Heart left ventricle (tissue), 16 donors: ENCODE results near the gene CDK5. TPM values are rescaled to one million over a fixed set of nuclear protein-coding genes. Genes with fewer than 3 reads are reported as not detected.

Experiments
- ATAC-seq, 4 donors: fragments of 200-7000 bp; cut with Tn5 transposase; one replicate each; pipeline ENCODE4 v1.9.1; 2020 to 2022; ENCODE audit warnings: moderate library complexity in 4 of 4, mild to moderate bottlenecking in 3 of 4, moderate number of reproducible peaks in 1 of 4
- DNase-seq, 5 donors: peaks; one replicate each; pipeline ENCODE4 v3.0.0-alpha.2; 2020
- H3K27ac ChIP-seq, 12 donors: fragments of 200-600 bp; sonication (generic) in 4 of 12; one replicate each; pipeline versions ENCODE4 v1.5.0 to v1.8.0; 2016 to 2022; ENCODE audit warnings: mild to moderate bottlenecking in 2 of 12
- H3K27me3 ChIP-seq, 9 donors: fragments of 200-600 bp; sonication (generic) in 2 of 9; one replicate each; pipeline versions ENCODE4 v1.5.1 to v1.8.0; 2016 to 2022; ENCODE audit warnings: mild to moderate bottlenecking in 3 of 9
- H3K36me3 ChIP-seq, 9 donors: fragments of 200-600 bp; sonication (generic) in 2 of 9; one replicate each; pipeline versions ENCODE4 v1.5.0 to v1.8.0; 2018 to 2022; ENCODE audit warnings: mild to moderate bottlenecking in 2 of 9
- H3K4me1 ChIP-seq, 12 donors: fragments of 200-600 bp; sonication (generic) in 4 of 12; one replicate each; pipeline versions ENCODE4 v1.5.0 to v1.8.0; 2016 to 2022; ENCODE audit warnings: mild to moderate bottlenecking in 3 of 12
- H3K4me3 ChIP-seq, 12 donors: fragments of 200-600 bp; sonication (generic) in 4 of 12; one replicate each; pipeline versions ENCODE4 v1.5.0 to v1.8.0; 2017 to 2022; ENCODE audit warnings: mild to moderate bottlenecking in 9 of 12, moderate library complexity in 4 of 12
- H3K9me3 ChIP-seq, 12 donors: fragments of 200-600 bp; sonication (generic) in 4 of 12; one replicate each; pipeline versions ENCODE4 v1.5.0 to v1.8.0; 2016 to 2022; ENCODE audit warnings: mild to moderate bottlenecking in 1 of 12
- CTCF ChIP-seq, 12 donors: fragments of 200-600 bp; sonication (generic) in 4 of 12; IDR thresholded peaks; one replicate each; pipeline versions ENCODE4 v1.5.0 to v1.8.0; 2018 to 2022; ENCODE audit warnings: antibody characterized with exemption in 12 of 12, mild to moderate bottlenecking in 5 of 12
- POLR2A ChIP-seq, 2 donors: fragments of 450-650 bp; IDR thresholded peaks; one replicate each; pipeline ENCODE4 v1.6.1; 2017; ENCODE audit warnings: antibody characterized with exemption in 2 of 2, mild to moderate bottlenecking in 2 of 2, moderate library complexity in 2 of 2
- WGBS, 4 donors: extraction: QIAGEN DNeasy Blood & Tissue Kit in 2 of 4; methylation state at CpG; one replicate each; pipeline versions ENCODE4 v1.1.5 to v1.1.7; 2013 to 2018; 5-methylcytosine and 5-hydroxymethylcytosine counted together
- intact Hi-C, 10 donors: fragments of 100-400 bp; cut with DNase I; formaldehyde crosslinking; loops; one replicate each; pipeline versions ENCODE4 v1.11.1 to v1.14.2; 2022
- long read RNA-seq, 3 donors: library from polyadenylated mRNA; unstranded; transcript quantifications; one replicate each; pipeline ENCODE4 v2.0.0, GENCODE V29; 2020 to 2021
- polyA plus RNA-seq, 2 donors: library from polyadenylated mRNA; stranded (reverse); fragments of 200-250 nt; gene quantifications; one replicate each; pipeline ENCODE4 v1.2.3, GENCODE V29; 2013
- total RNA-seq, 9 donors: library from RNA; depleted of rRNA in 2 of 9; stranded (reverse); fragments of >200 nt in 2 of 9; fragmentation: NEBNext Ultra II Directional in 3 of 9; extraction: Animal tissue kit (Norgen Biotek cat#: 25700) in 3 of 9; gene quantifications; one replicate each; pipeline versions ENCODE4 v1.1.0 to v1.2.4, GENCODE V29; 2016 to 2023
- donor health status: ischemic (EF 13 %, LVEDD 7.1; RV severe dilation, severe dysfunction).
- donor health status: healthy with polysubstance abuse.
- donor health status: DM: no; HTN: yes; CAD: no.
- donor health status: DM: no; HTN: no; CAD: no.
- donor health status: ischemic (EF 25% LVEDD 6.9; RV normal size, moderate dysfunction).
- donor health status: ischemic (EF 25% LVEDD 5.7; RV mildly dilated, moderate dysfunction).
- donor health status: healthy.
- donor health status: DM: yes; HTN: yes; CAD: no.
- donor health status: ischemic (EF 35%, LVEDD 5.7; RV mildly dilated, moderate dysfunction).
- donor health status: nonischemic (EF 11% LVEDD 7.7; RV severe dilation, severe dysfunction).
- donor health status: DM: yes; HTN: yes; CAD: no.
- donor health status: PGD.
- donor health status: ischemic (EF 29% LVEDD 5.4; RV normal size, mild dysfunction).
- donor health status: nonischemic (EF 23%, LVEDD 6.1; RV moderate dilation, normal function).

CDK5 gene
- total RNA-seq (10 to 100 TPM in 1 of 9 donors, 1 to 10 TPM in 8; 5.6 to 13.7 (median 8.5) TPM), polyA plus RNA-seq (1 to 10 TPM; 6.2 to 7.6 TPM)
- long read RNA-seq, donor 1, transcript CDK5-204 (12 exons, 1,758 nt) = major isoform, 6 of 7 reads
- long read RNA-seq, donor 1, partial matches to known transcripts = 0 of 7 reads
- long read RNA-seq, donor 1, other reads (novel, unspliced or antisense) = 1 of 7 reads
- long read RNA-seq, donor 2, transcript CDK5-204 (12 exons, 1,758 nt) = major isoform, 13 of 13 reads
- long read RNA-seq, donor 2, partial matches to known transcripts = 0 of 13 reads
- long read RNA-seq, donor 2, other reads (novel, unspliced or antisense) = 0 of 13 reads
- long read RNA-seq, donor 3, transcript CDK5-204 (12 exons, 1,758 nt) = major isoform, 7 of 7 reads
- long read RNA-seq, donor 3, partial matches to known transcripts = 0 of 7 reads
- long read RNA-seq, donor 3, other reads (novel, unspliced or antisense) = 0 of 7 reads

DNA sequence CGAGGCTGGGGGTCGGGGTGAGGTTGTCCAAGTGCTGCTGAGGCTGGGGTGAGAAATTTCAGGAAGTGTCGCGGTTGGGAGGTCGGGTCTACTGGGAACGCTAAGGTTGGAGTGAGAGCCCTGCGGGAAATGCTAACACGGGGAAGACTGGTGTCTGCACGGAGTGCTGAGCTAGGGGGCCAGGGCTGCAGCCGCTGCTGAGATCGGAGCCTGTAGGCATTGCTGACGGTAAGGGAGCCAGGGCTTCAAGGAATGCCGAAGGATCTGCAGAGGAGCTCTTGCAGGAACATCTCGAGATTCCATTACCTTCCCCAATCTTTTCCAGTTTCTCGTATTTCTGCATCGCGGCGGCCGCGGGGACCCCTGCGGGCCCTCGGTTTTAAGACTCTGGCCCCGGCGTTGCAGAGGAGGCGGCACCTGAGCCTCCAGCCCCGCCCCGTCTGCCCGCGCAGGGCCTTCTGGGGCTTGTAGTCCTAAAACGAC, at the start of gene CDK5:
CDK5 (minus strand) TSS at position 392 of the 483 bp plus-strand sequence; CDS start at position 343, 49 bp downstream.
- Histone ChIP-seq H3K4me1 (peaks cover 9 to 58% (median 43%) of the 10 kb centered on the region in 12 donors), H3K9me3 (no peaks in the 10 kb centered on the region), H3K27ac (peak within 1 kb of the TSS; percentile 90 to 99 (median 98)), H3K4me3 (peak within 1 kb of the TSS; percentile 43 to 100 (median 90)), H3K27me3 (no peaks in the 10 kb centered on the region), H3K36me3 (peaks cover 0 to 6% (median 0%) of the 10 kb centered on the region in 9 donors)
- intact Hi-C loops = loop anchor here in 1 of 10 donors (2.0 to 10.0 kb wide), 3 partner anchors 23 to 1345 kb away; partner anchors contain the start of gene ABCF2
- DNase-seq (peak in 1 of 5 donors; percentile 50), ATAC-seq (peak in 2 of 4 donors; percentile 0)
- no peak for TF ChIP-seq POLR2A (IDR thresholded peaks at IDR 0.05)
- TF ChIP-seq CTCF (IDR thresholded peaks at IDR 0.05) = no peak
- WGBS, 4 donors = 0 to 1% (median 1%) methylated on average over 28 to 30 of the region's 30 CpGs

DNA sequence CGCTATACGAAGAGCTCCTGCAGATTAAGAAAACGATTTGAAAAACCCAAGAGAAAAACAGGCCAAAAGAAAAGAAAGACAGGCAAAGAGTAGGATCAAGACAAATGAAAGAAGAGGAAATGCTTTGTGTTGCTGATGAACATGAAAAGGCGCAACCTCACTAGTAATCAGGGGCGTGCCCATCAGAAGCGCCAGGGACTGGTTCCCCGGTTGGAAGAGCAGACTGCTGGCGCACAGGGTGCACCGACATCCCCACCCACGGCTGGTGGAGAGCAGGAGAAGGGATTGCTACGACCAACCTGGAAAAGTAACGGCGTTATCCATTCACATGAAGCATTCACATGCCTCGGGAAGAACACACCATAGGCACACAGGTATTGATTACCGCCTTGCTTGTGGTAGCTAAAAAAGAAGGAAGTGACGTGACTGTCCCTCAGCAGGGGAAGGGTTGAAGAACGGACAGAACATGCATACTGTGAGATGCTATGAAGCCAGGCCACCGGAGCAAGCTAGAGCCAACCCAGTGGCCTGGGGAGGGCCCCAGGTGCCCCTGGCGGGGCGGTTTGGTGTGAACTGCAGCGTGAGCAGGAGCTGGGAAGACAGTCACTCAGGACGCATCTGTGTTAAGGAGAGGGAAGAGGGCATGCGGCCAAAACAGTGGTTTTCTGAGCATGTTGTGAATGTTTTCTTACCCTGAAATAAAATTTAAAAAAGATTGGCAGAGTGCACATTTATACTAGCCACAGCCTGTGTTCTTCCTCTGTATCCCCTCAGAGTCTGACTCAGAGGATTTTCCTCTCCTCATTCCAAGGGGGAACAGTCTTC, 46.9 kb upstream of the CDK5 start:
- ATAC-seq (no peak), DNase-seq (no peak)
- no peaks in the 10 kb centered on the region for H3K9me3 ChIP-seq
- peaks cover 0 to 27% (median 12%) of the 10 kb centered on the region in 12 donors for H3K4me1 ChIP-seq
- H3K36me3 ChIP-seq = peaks cover 0 to 8% (median 0%) of the 10 kb centered on the region in 9 donors
- TF ChIP-seq CTCF (IDR thresholded peaks at IDR 0.05) = no peak
- TF ChIP-seq POLR2A (IDR thresholded peaks at IDR 0.05) = no peak
- H3K4me3 ChIP-seq = no peak overlapping the region
- no peaks in the 10 kb centered on the region for H3K27me3 ChIP-seq
- intact Hi-C loops = no loop called here
- no peak overlapping the region for H3K27ac ChIP-seq
- 78 to 82% (median 81%) methylated on average over 23 of the region's 23 CpGs for WGBS, 4 donors

- peaks cover 0 to 8% (median 0%) of the 10 kb centered on the region in 9 donors for H3K36me3 ChIP-seq
- 83 to 90% (median 88%) methylated on average over 11 to 12 of the region's 12 CpGs for WGBS, 4 donors
- H3K4me1 ChIP-seq = peaks cover 0 to 32% (median 15%) of the 10 kb centered on the region in 12 donors
- intact Hi-C loops = no loop called here
- ATAC-seq = no peak
- TF ChIP-seq POLR2A (IDR thresholded peaks at IDR 0.05) = no peak
- no peak for TF ChIP-seq CTCF (IDR thresholded peaks at IDR 0.05)
- no peaks in the 10 kb centered on the region for H3K9me3 ChIP-seq
- no peak for DNase-seq
- H3K27ac ChIP-seq = no peak overlapping the region
- no peaks in the 10 kb centered on the region for H3K27me3 ChIP-seq
- no peak overlapping the region for H3K4me3 ChIP-seq
Observed at GRCh38 chr7:151103973-151104372, 46.3 kb upstream of the CDK5 start.
